NCI-H82 treated with DMSO at 0.1 percent for 48 hours (cell line): Measurements from ENCODE around the gene STX18.
A peak's percentile ranks its signal among the peaks of the same experiment; 100 is the strongest.
"Not testable (repeated sequence)": the region's sequence is repeated elsewhere in the genome, so short reads cannot be mapped to it uniquely, and the experiment has no call there.

Source experiments
- DNase-seq: peaks from one replicate; lab custom pipeline; 2025; ENCODE audit not compliant: unreplicated experiment; lab: John Stamatoyannopoulos, UW

Gene STX18

DNA sequence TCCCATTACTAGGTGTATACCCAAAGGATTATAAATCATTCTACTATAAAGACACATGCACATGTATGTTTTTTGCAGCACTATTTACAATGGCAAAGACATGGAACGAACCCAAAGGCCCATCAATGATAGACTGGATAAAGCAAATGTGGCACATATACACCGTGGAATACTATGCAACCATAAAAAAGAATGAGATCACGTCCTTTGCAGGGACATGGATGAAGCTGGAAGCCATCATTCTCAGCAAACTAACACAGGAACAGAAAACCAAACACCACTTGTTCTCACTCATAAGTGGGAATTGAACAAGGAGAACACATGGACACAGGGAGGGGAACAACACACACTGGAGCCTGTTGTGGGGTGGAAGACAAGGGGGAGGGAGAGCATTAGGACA is 31.2 kb downstream of the STX18 start:
- not testable (repeated sequence) for DNase-seq

DNA sequence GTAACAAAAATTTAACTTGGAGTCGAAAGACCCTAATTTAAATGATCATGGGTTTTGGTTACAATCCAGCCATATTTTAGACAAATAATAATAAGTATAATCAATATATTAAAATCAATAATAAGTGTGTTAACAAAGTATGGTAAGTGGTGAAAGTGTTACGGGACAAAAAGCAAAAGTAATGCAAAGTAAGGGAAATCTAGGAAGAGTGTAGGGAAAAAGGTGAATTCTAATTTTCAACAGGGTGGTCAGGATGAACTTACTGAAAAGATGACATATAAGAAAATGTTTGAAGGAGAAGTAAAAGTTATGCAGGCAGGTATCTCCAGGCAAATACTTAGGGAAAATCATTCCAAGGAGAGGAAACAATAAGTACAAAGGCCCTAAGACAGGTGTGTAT is 32.3 kb downstream of the STX18 start:
- no peak for DNase-seq

DNA sequence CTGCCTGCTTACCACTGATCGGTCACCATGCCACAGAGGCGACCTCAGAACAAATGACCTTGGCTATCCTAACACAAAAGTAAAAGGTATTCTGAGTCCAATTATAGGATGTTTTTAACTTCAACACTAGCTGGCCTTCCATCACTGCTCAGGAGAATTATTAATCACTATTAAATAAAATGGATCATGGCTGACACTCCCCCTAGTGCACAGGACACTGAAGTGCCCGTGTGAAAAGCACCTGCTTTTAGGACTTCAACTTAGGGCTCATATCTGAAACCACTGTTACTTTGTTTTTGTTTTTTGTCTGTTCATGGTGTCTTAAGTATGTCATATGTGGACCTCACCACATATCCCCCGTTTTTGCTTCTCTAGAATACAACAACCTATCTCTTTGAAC is 33.9 kb downstream of the STX18 start:
- DNase-seq = no peak

DNA sequence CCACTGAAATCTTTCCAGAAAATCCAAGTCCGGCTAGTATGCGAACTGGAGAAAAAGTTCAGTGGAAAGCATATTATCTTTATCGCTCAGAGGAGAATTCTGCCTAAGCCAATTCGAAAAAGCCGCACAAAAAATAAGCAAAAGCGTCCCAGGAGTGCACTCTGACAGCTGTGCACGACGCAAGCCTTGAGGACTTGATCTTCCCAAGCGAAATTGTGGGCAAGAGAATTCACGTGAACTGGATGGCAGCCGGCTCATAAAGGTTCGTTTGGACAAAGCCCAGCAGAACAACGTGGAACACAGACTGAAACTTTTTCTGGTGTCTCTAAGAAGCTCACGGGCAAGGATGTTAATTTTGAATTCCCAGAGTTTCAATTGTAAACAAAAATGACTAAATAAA is 34.4 kb downstream of the STX18 start:
- DNase-seq = no peak

DNA sequence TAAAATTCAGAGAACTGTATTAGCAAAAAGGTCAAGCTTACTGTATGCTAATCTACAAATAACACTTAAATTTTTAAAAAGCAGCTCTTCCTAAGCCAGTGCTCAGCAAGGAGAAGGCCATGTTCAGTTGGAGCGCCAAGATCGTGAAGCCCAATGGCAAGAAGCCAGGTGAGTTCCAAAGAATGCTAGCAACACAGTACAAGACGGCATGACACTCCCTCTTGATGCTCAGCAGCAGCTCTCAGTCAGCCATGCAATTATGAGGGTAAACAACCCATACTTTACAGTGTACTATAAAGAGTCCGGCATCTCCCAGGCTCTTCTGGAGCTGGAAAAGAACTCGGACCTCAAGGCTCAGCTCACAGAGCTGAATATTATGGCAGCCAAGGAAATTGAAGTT is 34.9 kb downstream of the STX18 start:
- DNase-seq = no peak

DNA sequence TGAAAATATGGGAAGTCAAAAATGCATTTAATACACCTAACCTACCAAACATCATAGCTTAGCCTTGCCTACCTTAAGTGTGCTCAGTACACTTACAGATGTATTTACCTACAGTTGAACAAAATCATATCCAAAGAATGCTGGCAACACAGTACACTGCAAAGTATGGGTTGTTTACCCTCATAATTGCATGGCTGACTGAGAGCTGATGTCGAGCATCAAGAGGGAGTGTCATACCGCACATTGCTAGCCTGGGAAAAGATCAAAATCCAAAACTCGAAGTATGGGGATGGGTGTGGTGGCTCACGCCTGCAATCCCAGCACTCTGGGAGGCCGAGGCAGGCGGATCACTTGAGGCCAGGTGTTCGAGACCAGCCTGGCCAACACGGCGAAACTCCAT is 36.6 kb downstream of the STX18 start:
- not testable (repeated sequence) for DNase-seq

DNA sequence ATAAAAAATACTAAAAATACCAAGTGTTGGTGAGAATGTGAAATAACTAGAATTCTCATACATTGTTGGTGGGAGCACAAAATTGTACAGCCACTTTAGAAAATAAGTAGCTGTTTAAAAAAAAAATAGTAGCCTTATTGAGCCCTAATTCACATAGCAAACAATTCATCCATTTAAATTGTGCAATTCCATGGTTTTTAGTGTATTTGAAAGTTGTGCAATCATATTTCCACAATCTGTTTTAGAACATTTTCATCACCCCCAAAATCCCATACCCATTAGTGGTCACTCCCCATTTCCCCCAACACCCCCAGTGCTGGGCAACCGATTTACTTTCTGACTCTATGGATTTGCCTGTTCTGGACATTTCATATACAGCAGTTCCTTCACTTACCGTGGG is 37.1 kb downstream of the STX18 start:
- DNase-seq = no peak

DNA sequence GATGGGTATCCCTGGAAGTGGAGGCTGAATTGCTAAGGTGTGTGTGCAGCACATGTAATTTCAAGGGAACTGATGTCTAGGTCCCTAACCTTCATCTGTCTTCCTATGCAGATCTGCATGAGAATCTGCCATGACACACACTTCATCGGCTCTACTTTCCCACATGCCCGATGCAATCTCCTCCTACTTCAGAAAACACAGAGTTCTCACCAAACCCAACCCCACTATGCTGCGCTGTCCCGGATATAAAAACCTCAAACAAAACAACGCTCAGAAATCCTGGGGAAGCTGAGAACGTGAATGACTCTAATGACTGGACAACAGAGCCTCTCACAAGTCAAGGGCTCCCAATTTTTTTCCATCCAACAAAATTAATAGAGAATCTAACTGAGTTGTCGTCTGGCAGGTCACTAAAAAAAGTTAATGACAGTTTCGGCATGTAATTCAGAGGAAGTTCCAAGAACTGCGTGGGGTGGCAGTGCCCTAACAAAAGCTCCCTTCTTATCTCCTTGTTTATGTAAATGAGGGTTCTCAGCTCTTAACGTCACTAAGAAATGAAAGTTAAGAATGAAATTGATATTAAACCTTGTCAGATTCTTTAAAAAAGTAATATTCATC is 39.0 kb downstream of the STX18 start:
- no peak for DNase-seq

DNA sequence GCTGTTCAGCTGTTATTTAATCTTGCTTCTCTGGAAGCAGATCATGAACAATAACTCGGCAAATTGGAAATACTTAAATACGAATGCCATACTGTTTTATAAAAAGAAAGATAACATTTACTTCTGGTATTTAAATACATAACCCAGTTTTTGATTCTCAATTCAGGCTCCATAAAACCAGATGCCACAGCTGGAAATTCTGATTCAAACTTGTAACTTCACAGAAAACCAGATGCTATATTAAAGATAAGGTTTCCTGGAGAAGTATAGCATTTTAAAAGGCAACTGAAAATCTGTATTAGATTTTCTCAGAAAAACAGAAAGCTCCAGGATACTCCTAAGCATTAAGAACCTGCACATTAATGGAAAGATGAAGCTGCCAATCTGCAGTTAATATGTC is 40.2 kb downstream of the STX18 start:
- no peak for DNase-seq

DNA sequence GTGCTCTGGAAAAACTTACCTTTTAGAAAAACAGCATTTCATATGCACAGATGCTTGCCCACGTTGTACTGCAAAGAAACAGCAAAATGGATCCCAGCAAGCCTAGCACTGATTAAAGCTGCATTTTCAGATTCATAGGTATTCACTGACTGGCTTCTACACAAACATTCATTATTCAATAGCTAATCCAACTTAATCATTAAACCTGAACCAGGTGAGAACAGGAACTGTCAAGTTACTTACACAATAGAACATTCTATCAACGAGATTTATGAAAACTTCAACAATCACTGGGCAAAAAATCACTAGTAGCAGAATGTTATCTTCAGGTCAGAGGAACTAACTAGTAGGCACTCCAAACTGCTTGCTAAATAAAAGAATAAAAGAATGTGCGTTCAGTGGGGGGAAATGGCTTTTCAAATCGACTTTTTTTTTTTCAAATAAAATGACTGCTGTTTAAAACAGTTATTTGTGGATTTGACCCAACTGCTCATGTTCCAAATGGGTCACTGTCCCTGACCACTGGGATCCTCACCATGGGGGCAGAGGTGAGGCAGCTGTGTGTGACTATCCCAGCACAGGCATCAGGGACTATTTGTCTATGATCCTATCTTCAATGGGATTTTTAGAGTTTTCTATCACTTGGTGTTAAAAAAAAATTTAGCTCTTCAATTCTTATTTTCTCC is 42.3 kb downstream of the STX18 start:
- no peak for DNase-seq

DNA sequence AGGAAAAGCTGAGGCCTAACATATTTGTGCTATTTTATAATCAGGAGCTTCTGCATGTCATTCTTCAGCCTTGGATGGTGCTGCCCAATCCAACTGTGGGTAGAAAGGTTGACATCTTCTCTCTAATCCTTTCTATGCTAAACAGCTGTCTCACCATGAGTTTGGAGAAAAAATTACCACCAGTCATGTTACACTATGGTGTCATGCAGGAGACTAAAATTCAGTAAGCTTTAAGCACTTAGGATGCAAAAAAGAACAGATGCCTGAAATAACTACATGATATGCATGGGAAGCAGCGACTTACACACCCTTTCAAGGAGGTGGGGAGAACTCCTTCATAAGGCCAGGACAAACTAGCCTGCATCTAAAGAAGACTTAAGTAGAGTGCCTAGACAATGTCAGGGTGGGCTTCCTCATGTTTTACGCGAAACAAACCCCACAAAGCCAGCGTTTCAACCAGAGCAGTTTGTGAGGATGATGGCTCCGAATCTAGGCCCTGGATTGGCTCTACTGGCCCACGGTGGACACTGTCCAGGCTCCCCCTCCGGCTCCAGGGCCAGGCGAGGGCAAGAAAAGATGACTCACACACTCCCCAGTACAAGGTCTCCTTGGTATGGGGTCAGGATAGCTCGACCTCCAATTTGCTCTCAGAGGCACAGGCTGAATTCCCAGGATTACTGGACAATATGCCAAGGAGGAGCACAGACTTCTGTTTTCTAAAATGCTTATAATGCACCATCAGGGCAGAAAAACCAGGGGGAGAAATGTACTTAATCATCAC is 45.1 kb downstream of the STX18 start:
- DNase-seq = no peak

DNA sequence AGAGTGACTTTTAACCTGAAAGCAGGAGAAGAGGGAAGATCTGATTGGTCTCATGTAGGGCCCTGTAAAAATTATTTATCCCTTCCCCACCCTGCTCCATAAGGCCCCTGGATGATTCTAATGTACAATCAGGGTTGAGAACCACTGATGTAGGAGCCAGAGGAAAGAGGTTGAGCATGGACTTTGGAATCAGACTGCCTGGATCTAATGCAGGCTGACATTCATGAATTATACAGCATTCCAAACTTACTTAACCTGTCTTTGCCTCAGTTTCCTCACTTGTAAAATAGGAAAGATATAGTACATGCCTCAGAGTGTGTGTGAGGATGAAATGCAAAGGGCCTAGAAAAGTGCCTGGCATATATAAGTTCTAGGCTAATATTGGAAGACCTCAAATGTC is 47.0 kb downstream of the STX18 start:
- no peak for DNase-seq

DNA sequence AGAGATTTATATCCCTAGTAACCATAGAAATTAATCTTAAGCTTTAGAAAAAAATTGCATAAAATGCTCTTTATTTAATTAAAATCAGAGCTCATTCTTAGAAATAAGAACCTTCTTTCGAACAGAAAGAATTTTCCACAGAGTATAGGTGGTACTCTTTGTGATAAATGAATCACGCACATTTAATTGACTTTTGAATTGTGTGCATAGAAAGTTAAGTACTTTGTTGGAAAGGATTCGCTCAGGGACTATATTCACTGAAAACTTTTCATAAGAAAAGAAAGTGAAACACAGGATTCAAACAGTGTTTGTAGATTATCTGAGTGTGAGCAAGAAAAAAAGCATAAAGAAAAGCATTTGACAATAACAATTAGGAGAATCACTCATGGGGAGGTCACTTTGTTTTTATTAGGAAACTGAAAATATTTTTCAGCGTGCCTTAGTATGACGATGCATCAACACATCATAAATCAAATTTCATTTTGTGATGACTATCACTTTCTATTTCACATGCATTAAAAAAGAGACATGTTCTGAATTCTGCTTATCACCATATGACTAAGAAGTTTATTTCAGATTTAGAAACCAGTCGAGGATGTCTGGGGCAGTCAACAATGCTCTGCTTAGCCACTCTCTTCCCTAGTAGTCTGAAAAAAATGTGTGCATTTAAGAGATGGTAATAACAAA is 49.5 kb downstream of the STX18 start:
- DNase-seq = no peak

DNA sequence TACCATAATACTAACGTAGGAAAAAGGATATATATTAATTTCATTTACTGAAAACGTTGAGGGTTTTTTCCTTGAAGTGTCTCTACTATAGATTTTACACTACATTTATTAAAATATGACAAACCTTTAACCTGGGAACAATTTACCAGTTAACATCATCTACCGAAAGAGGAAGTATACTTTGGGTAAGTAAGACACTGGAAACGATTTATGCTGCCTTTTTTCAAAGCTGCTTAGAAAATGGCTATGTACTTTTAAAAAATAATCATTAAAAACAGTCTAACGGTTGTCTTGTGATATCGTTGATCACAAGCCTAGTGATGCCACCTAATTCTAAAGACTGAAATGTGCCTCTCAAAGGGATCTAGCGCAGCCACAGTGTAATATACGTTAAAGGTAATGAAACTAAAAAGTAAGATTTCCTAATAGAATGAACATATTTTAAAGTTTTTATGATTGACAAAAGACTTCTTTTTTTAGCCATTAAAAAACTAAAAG is 50.4 kb downstream of the STX18 start:
- DNase-seq = no peak

DNA sequence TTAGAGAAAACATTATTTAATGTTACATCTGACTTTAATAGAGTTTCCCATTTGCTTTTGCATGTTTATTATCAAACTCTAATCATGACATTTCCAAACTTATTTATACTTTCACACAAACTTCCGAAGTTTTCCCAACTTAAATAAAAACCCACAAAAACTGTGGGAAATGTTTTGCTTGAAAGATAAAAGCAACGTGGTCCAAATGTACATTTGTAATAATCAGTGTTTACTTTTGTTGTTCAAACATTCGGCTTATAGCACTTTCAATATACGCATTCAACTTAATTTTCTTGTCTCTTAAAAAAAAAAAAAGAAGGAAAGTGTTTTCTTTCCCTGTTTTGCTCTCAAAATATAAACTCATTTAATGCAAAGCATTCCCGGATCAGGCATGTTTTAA is 51.0 kb downstream of the STX18 start:
- no peak for DNase-seq

DNA sequence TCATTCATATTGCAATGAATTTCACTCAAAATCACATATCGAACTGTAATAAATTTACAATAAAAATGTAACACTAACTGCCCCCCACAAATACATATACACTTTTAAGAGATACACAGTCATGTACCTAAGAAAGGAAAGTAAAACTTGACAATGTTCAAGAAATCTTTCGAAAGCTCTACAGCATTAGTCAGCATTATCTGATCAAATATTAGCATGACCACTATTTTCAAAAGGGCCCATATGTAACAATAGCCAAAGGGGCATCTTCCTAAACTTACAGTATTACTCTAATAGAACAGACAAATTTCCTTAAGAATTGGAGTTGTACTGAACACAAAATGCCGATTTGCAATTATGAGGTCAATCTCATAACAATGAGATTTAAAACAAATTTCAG is 51.8 kb downstream of the STX18 start:
- no peak for DNase-seq

DNA sequence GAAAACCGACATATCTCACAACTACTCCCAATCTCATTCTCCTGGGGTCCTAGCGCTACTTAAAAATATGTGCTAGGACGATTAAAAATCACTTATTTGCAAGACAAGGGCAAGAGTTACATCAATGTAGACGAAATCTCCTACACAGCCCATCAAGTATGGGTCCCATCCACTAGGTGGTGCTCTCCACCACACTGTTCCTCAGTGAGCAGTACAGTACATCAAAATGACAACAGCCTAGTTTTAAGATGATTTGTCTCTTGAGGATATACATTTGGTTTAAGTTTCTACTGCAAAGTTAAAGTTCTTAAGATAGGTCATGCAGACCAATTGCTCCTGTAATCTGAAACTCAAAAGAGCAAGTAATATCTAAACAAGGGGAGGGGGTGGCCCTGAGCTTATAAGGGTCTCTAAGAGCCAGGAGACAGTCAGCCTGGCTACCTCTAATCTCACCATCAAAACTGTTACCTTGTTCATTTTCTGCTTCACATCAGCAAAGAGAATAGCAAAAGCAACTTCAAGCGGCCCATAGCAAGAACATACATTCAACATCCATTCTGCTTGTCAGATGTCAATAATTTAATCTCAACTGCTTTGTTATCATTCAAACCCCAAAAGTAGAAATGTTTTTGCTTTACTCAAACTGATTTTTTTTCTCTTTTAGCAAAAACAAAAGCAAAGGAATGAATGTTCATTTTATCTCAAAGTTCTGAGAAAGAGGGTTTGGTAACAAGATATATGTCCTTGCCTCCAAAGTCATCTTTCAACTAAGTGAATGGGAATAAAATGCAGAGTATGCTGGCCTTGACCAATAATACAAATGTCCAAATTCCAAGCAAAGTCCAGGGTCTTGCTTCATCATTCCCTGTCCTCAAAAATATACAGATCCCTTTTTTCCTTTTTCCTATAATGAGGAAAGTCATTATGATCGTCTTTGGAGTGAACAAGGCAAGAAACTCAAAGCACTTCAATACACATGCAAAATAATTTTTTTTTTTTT is 53.1 kb downstream of the STX18 start:
- peak; percentile 32 for DNase-seq

DNA sequence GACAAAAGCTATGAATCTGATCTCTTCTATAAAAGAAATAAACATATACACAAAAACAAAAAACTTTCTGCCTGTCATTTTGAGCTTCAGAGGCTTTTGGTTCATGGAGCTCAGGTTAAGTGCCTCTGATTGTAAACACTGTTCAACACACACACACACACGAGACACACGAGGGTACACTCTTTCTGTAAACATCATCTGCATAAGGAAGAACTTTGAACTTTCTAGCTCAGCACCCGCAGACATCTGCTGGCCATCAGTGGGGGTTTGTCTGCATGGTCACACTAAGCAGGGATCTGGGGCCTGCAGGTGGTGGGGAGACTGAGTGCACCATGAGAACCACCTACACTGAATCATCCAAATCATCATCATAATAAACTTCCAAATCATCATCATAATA is 54.9 kb downstream of the STX18 start:
- no peak for DNase-seq

DNA sequence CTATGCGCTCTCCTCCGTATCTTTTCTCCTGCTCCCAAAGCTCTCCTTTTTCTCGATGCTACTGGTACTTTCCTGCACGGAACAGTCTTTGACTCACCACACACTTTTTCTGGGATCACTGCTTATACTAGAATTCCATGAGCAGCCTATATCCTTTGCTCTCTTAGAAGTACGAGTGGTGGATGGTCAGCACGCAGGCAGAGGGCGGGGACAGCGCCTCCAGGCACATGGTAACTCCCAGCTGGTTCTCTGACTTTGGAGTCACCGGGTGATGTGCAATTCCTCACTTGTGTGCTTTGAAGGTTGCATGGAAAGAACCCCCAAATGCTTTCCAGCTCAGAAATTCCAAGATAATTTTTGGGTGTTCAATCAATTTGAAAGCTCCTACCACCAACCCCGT is 56.0 kb downstream of the STX18 start:
- DNase-seq = no peak

DNA sequence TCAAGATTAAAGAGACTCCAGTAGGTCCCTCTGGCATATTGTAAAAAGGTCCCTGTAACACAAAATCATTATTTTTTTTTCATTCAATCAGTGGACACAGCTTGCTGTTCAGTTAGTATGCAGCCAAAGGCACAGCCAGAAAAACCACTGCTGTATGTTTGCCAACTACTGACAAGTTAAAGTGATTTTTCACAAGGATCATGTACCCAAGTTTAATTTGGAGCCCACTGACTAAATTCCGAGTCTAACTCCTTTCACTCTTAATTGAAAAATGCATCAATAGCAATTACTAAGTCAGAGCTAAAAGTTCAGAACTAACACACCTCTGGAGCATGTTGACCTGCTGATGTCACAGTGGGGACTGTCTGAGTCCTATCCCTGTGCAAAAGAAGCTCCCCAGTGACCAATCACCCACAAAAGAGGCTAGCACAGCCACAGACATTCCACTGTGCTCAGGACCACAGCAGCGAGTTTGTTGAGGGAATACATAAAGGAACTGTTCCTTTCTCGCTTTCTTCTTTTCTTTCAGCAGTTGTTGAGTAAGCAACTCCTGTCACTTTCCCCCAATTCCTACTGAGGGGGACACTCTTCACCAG is 60.4 kb downstream of the STX18 start:
- DNase-seq = no peak
